Stomach (tissue), 9 donors: Measurements from ENCODE around the gene DLEC1. TPM values are rescaled to one million over a fixed set of nuclear protein-coding genes. Genes with fewer than 3 reads are reported as not detected.

Source experiments
- DNase-seq, 2 donors: peaks; one replicate each; pipeline versions ENCODE4 v3.0.0 to v3.0.0-alpha.2; 2013 to 2019
- H3K27ac ChIP-seq, 5 donors: fragments of 200-600 bp in 4 of 5; sonication (generic) in 4 of 5; one replicate each; pipeline ENCODE4 v1.5.1; 2013 to 2019; ENCODE audit warnings: mild to moderate bottlenecking in 1 of 5, moderate library complexity in 1 of 5
- H3K27me3 ChIP-seq, 3 donors: fragments of 200-600 bp; sonication (generic); one replicate each; pipeline ENCODE4 v1.5.1; 2017 to 2019; ENCODE audit warnings: mixed run types in 1 of 3
- H3K36me3 ChIP-seq, 4 donors: fragments of 200-600 bp; sonication (generic); 1 replicate in 3 of 4; 2 replicates in 1 of 4; pipeline ENCODE4 v1.5.1; 2016 to 2019
- H3K4me1 ChIP-seq, 4 donors: fragments of 200-600 bp; sonication (generic); one replicate each; pipeline ENCODE4 v1.5.1; 2016 to 2019
- H3K4me3 ChIP-seq, 4 donors: fragments of 200-600 bp; sonication (generic) in 3 of 4; one replicate each; pipeline ENCODE4 v1.5.1; 2016 to 2019; ENCODE audit warnings: mild to moderate bottlenecking in 1 of 4
- H3K9me3 ChIP-seq, 4 donors: fragments of 200-600 bp; sonication (generic); one replicate each; pipeline ENCODE4 v1.5.1; 2016 to 2019
- EP300 ChIP-seq: sonication (generic); formaldehyde crosslinking; IDR thresholded peaks from one replicate; pipeline ENCODE4 v1.6.1; 2017; ENCODE audit warnings: antibody characterized with exemption
- POLR2A ChIP-seq, 4 donors: fragments of 450-650 bp; IDR thresholded peaks; one replicate each; pipeline ENCODE4 v1.6.1; 2016; ENCODE audit warnings: antibody characterized with exemption in 4 of 4, control low read depth in 2 of 4, mild to moderate bottlenecking in 1 of 4, moderate library complexity in 1 of 4
- POLR2AphosphoS5 ChIP-seq, 3 donors: sonication (generic); formaldehyde crosslinking; IDR thresholded peaks; one replicate each; pipeline ENCODE4 v1.6.1; 2016; ENCODE audit warnings: antibody characterized with exemption in 3 of 3
- WGBS, 5 donors: extraction: QIAGEN DNeasy Blood & Tissue Kit in 3 of 5; methylation state at CpG; one replicate each; pipeline versions ENCODE4 v1.1.5 to v1.1.7; 2013 to 2018; 5-methylcytosine and 5-hydroxymethylcytosine counted together
- intact Hi-C: fragments of 100-400 bp; cut with DNase I; formaldehyde crosslinking; loops from one replicate; pipeline ENCODE4 v1.15.1; 2023; ENCODE audit warnings: low total_unique reads
- polyA plus RNA-seq, 3 donors: library from polyadenylated mRNA; stranded (reverse); fragments of 200-250 nt; gene quantifications; one replicate each; pipeline ENCODE4 v1.2.3, GENCODE V29; 2013
- total RNA-seq, 5 donors: library from RNA; depleted of rRNA; stranded (reverse); fragments of >200 nt; gene quantifications; one replicate each; pipeline versions ENCODE4 v1.1.0 to v1.2.3, GENCODE V29; 2014 to 2016
- TF ChIP-seq, protein P1 (sequence below), 7 experiments: fragments of 450-650 bp in 4 of 7; fragments of 200-600 bp in 3 of 7; sonication (generic) in 3 of 7; IDR thresholded peaks; one replicate each; pipeline ENCODE4 v1.5.1; 2016 to 2019; ENCODE audit warnings: antibody characterized with exemption in 7 of 7, control low read depth in 2 of 7, mild to moderate bottlenecking in 1 of 7
- donor health status: healthy with polysubstance abuse.
- donor health status: Bipolar disorder and iron deficiency.
- donor health status: healthy.

Gene DLEC1
- total and polyA plus RNA-seq, 8 donors: 0.12 to 1.5 (median 0.31) TPM; not detected in 3

DNA sequence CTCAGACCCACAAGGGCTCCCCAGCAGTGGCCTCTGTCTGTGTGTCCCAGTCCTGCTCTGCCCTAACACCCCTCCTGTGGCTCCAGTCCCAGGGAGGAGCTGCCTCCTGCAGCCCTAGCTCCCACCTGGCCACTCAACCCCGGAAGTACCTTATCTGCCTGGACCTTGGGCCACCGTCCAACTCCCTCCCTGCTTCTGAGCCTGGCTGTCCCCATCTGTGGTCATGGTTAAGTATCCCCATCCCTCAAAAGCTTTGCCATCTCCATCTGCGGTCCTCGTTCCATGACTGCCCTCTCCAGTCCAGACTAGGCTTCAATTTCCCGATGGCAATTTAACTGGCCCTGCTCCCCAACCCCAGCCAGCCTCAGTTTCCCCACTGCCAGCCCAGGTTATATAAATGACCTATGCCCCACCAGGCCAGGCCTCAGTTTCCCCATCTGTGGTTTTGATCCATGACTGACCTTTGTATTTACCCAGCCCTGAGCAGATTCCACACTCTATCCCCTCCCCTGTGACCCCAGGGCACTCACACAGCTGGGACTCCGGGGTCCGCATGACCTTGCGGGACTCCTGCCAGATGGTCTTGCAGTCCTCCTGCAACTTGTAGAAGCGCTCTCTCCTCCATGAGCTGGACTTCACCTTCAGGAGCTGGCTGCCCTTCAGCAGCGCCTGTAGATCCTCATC, 19.2 kb upstream of the DLEC1 start:
- no peak overlapping the region for H3K27ac ChIP-seq
- peaks cover 0 to 9% (median 3%) of the 10 kb centered on the region in 4 donors for H3K9me3 ChIP-seq
- WGBS, 5 donors: 73 to 86% (median 83%) methylated on average over 10 of the region's 10 CpGs
- intact Hi-C loops: no loop called here
- no peak overlapping the region for H3K4me3 ChIP-seq
- peaks cover 15 to 56% (median 54%) of the 10 kb centered on the region in 4 donors for H3K36me3 ChIP-seq
- DNase-seq: peak; percentile 39 to 71
- TF ChIP-seq, protein P1, sequence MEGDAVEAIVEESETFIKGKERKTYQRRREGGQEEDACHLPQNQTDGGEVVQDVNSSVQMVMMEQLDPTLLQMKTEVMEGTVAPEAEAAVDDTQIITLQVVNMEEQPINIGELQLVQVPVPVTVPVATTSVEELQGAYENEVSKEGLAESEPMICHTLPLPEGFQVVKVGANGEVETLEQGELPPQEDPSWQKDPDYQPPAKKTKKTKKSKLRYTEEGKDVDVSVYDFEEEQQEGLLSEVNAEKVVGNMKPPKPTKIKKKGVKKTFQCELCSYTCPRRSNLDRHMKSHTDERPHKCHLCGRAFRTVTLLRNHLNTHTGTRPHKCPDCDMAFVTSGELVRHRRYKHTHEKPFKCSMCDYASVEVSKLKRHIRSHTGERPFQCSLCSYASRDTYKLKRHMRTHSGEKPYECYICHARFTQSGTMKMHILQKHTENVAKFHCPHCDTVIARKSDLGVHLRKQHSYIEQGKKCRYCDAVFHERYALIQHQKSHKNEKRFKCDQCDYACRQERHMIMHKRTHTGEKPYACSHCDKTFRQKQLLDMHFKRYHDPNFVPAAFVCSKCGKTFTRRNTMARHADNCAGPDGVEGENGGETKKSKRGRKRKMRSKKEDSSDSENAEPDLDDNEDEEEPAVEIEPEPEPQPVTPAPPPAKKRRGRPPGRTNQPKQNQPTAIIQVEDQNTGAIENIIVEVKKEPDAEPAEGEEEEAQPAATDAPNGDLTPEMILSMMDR (IDR thresholded peaks at IDR 0.05): no peak
- TF ChIP-seq POLR2AphosphoS5 (IDR thresholded peaks at IDR 0.05) (no peak), POLR2A (IDR thresholded peaks at IDR 0.05) (no peak), EP300 (no peak)
- H3K4me1 ChIP-seq: peaks cover 7 to 27% (median 22%) of the 10 kb centered on the region in 4 donors
- no peaks in the 10 kb centered on the region for H3K27me3 ChIP-seq

DNA sequence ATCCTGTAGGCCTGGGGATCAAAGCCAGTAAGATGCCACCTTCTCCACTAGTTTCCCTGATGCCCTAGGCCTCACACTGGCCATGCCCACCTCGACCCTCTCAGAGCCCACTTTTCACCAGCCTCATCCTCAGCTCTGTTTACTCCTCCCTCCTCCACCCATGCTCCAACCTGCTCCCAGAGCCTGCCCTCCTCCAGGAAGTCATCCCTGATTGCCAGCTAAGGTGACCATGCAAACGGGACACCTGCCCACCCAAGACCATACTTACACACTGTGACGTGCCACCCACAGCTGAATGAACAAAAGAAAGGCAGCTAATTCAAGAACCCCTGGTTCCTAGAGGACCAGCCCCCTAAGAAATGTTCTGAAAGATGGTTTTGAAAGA, 18.7 kb upstream of the DLEC1 start:
- Histone ChIP-seq H3K4me3 (no peak overlapping the region), H3K36me3 (peaks cover 15 to 50% (median 48%) of the 10 kb centered on the region in 4 donors), H3K27ac (no peak overlapping the region), H3K4me1 (peaks cover 9 to 29% (median 24%) of the 10 kb centered on the region in 4 donors), H3K27me3 (no peaks in the 10 kb centered on the region), H3K9me3 (peaks cover 0 to 9% (median 3%) of the 10 kb centered on the region in 4 donors)
- WGBS, 5 donors: 57 to 69% (median 63%) methylated on average over 3 of the region's 3 CpGs
- TF ChIP-seq POLR2AphosphoS5 (IDR thresholded peaks at IDR 0.05) (no peak), EP300 (no peak), POLR2A (IDR thresholded peaks at IDR 0.05) (no peak)
- TF ChIP-seq, protein P1 (IDR thresholded peaks at IDR 0.05): no peak
- intact Hi-C loops: no loop called here
- DNase-seq: no peak

DNA sequence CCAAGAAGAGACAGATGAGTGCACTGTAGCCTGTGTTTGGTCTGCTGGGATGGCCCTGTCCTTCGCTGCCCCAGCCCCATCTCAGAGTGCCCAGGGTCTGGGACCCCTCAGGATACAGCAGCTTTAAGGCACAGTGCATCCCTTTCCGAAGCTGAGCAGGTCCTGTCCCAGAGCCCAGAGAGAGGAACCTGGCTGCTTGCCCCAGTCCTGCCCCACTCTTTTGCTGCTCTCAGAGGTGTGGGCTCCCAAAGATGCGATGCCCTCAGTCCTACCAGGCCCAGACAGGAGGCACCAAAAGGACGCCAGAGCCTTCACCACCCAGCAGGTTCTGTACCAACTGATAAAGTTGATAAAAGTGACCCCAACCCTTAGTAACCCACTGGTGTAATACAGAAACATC, 17.8 kb upstream of the DLEC1 start:
- intact Hi-C loops: no loop called here
- Histone ChIP-seq H3K9me3 (peaks cover 0 to 4% (median under 1%) of the 10 kb centered on the region in 4 donors), H3K4me3 (no peak overlapping the region), H3K36me3 (peaks cover 8 to 42% (median 40%) of the 10 kb centered on the region in 4 donors), H3K27ac (no peak overlapping the region), H3K4me1 (peaks cover 16 to 37% (median 33%) of the 10 kb centered on the region in 4 donors), H3K27me3 (no peaks in the 10 kb centered on the region)
- TF ChIP-seq, protein P1 (IDR thresholded peaks at IDR 0.05): no peak
- TF ChIP-seq EP300 (no peak), POLR2A (IDR thresholded peaks at IDR 0.05) (no peak)
- no peak for DNase-seq
- WGBS, 5 donors: 79 to 97% (median 94%) methylated on average over 3 to 4 of the region's 4 CpGs

DNA sequence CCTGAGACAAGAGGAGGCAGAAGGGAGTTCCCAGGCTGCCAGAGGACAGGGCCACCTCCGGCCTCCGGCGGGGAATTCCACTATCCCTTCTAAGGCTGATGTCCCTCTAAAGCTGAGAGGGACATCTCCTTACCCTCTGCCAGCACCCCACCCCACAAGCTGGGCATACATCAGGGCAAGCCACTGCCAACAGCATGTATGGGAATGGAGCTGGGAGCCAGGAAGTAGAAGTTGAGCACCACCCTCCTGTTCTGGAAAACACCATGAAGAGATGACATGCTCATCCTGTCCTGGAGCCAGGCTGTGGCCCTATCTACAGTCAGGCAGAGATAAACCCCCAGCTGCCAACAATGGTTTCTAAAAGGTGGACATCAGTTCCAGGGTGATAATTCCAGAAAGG, 16.7 kb upstream of the DLEC1 start:
- 54 to 100% (median 72%) methylated on average over 3 of the region's 3 CpGs; no CpG with 5 or more reads in 1 of the 5 donors for WGBS, 5 donors
- Histone ChIP-seq H3K36me3 (peaks cover 0 to 31% (median 29%) of the 10 kb centered on the region in 4 donors), H3K4me3 (no peak overlapping the region), H3K27ac (no peak overlapping the region), H3K27me3 (no peaks in the 10 kb centered on the region), H3K4me1 (peaks cover 16 to 38% (median 34%) of the 10 kb centered on the region in 4 donors), H3K9me3 (no peaks in the 10 kb centered on the region)
- intact Hi-C loops: no loop called here
- TF ChIP-seq, protein P1 (IDR thresholded peaks at IDR 0.05): no peak
- TF ChIP-seq POLR2A (IDR thresholded peaks at IDR 0.05): no peak
- TF ChIP-seq POLR2AphosphoS5 (IDR thresholded peaks at IDR 0.05): no peak
- no peak for TF ChIP-seq EP300
- peak in 1 of 2 donors; percentile 27 for DNase-seq
